ENCODE measurements around the gene CSTA.

The CSTA gene

GRCh38 chr3:122301063-122301462, 24.0 kb upstream of the CSTA start:
- TF ChIP-seq SPI1 (IDR thresholded peaks at IDR 0.05; ENCODE audit: low read depth, low read length) (peak; percentile 94), POLR2A (IDR thresholded peaks at IDR 0.05; ENCODE audit: low read depth, low read length) (no peak)
- DNase-seq (ENCODE audit: insufficient read length, low spot score): no peak
- peak; percentile 88 for FAIRE-seq

- FAIRE-seq (peak; percentile 83), DNase-seq (ENCODE audit: insufficient read length, low spot score) (no peak)
- TF ChIP-seq TAF1 (IDR thresholded peaks at IDR 0.05; ENCODE audit: low read depth, low read length) (no peak), SPI1 (IDR thresholded peaks at IDR 0.05; ENCODE audit: low read depth, low read length) (no peak), POU2F2 (IDR thresholded peaks at IDR 0.05; ENCODE audit: low read depth, low read length) (no peak), POLR2A (IDR thresholded peaks at IDR 0.05; ENCODE audit: low read depth, low read length) (no peak), POLR2AphosphoS5 (IDR thresholded peaks at IDR 0.05; ENCODE audit: low read depth, low read length) (no peak), PAX5 (IDR thresholded peaks at IDR 0.05; ENCODE audit: insufficient read depth, low read length, severe bottlenecking) (no peak)
Observed at GRCh38 chr3:122305818-122306621, 19.0 kb upstream of the CSTA start.

- DNase-seq (ENCODE audit: insufficient read length, low spot score) (no peak), FAIRE-seq (no peak)
- TF ChIP-seq POLR2A (IDR thresholded peaks at IDR 0.05; ENCODE audit: low read depth, low read length) (no peak), POU2F2 (IDR thresholded peaks at IDR 0.05; ENCODE audit: low read depth, low read length) (no peak), SPI1 (IDR thresholded peaks at IDR 0.05; ENCODE audit: low read depth, low read length) (no peak)
Observed at GRCh38 chr3:122306622-122306953, 18.5 kb upstream of the CSTA start.

GRCh38 chr3:122307094-122307687, 17.9 kb upstream of the CSTA start:
- FAIRE-seq (peak; percentile 80), DNase-seq (ENCODE audit: insufficient read length, low spot score) (no peak)
- TF ChIP-seq SPI1 (IDR thresholded peaks at IDR 0.05; ENCODE audit: low read depth, low read length): peak; percentile 45
- no peak for TF ChIP-seq POLR2AphosphoS5 (IDR thresholded peaks at IDR 0.05; ENCODE audit: low read depth, low read length)

- TF ChIP-seq SPI1 (IDR thresholded peaks at IDR 0.05; ENCODE audit: low read depth, low read length): peak; percentile 40; the same call in 1 of the 2 replicates
- no peak for TF ChIP-seq POLR2AphosphoS5 (IDR thresholded peaks at IDR 0.05; ENCODE audit: low read depth, low read length)
- FAIRE-seq: no peak
- no peak for DNase-seq (ENCODE audit: insufficient read length, low spot score)
Observed at GRCh38 chr3:122307976-122308375, 17.1 kb upstream of the CSTA start.

GRCh38 chr3:122310361-122310760, 14.7 kb upstream of the CSTA start:
- no peak for TF ChIP-seq POLR2AphosphoS5 (IDR thresholded peaks at IDR 0.05; ENCODE audit: low read depth, low read length)
- TF ChIP-seq POU2F2 (IDR thresholded peaks at IDR 0.05; ENCODE audit: low read depth, low read length): no peak
- no peak for TF ChIP-seq TAF1 (IDR thresholded peaks at IDR 0.05; ENCODE audit: low read depth, low read length)
- no peak for TF ChIP-seq PAX5 (IDR thresholded peaks at IDR 0.05; ENCODE audit: insufficient read depth, low read length, severe bottlenecking)
- no peak for TF ChIP-seq POLR2A (IDR thresholded peaks at IDR 0.05; ENCODE audit: low read depth, low read length)
- no peak for TF ChIP-seq SPI1 (IDR thresholded peaks at IDR 0.05; ENCODE audit: low read depth, low read length)
- FAIRE-seq: no peak
- no peak for DNase-seq (ENCODE audit: insufficient read length, low spot score)

GRCh38 chr3:122312826-122313225, 12.2 kb upstream of the CSTA start:
- no peak for FAIRE-seq
- DNase-seq (ENCODE audit: insufficient read length, low spot score): no peak
- TF ChIP-seq PAX5 (IDR thresholded peaks at IDR 0.05; ENCODE audit: insufficient read depth, low read length, severe bottlenecking) (no peak), POLR2AphosphoS5 (IDR thresholded peaks at IDR 0.05; ENCODE audit: low read depth, low read length) (no peak), SPI1 (IDR thresholded peaks at IDR 0.05; ENCODE audit: low read depth, low read length) (no peak), POLR2A (IDR thresholded peaks at IDR 0.05; ENCODE audit: low read depth, low read length) (no peak), POU2F2 (IDR thresholded peaks at IDR 0.05; ENCODE audit: low read depth, low read length) (no peak), TAF1 (IDR thresholded peaks at IDR 0.05; ENCODE audit: low read depth, low read length) (no peak)

GRCh38 chr3:122313281-122313680, 11.8 kb upstream of the CSTA start:
- no peak for DNase-seq (ENCODE audit: insufficient read length, low spot score)
- FAIRE-seq: no peak
- TF ChIP-seq POLR2AphosphoS5 (IDR thresholded peaks at IDR 0.05; ENCODE audit: low read depth, low read length) (no peak), PAX5 (IDR thresholded peaks at IDR 0.05; ENCODE audit: insufficient read depth, low read length, severe bottlenecking) (no peak), POU2F2 (IDR thresholded peaks at IDR 0.05; ENCODE audit: low read depth, low read length) (no peak), POLR2A (IDR thresholded peaks at IDR 0.05; ENCODE audit: low read depth, low read length) (no peak), TAF1 (IDR thresholded peaks at IDR 0.05; ENCODE audit: low read depth, low read length) (no peak), SPI1 (IDR thresholded peaks at IDR 0.05; ENCODE audit: low read depth, low read length) (no peak)

GRCh38 chr3:122314228-122314876, 10.7 kb upstream of the CSTA start:
- FAIRE-seq: no peak

GRCh38 chr3:122315619-122316018, 9.4 kb upstream of the CSTA start:
- no peak for FAIRE-seq
- no peak for TF ChIP-seq PAX5 (IDR thresholded peaks at IDR 0.05; ENCODE audit: insufficient read depth, low read length, severe bottlenecking)
- no peak for TF ChIP-seq TAF1 (IDR thresholded peaks at IDR 0.05; ENCODE audit: low read depth, low read length)
- TF ChIP-seq POLR2A (IDR thresholded peaks at IDR 0.05; ENCODE audit: low read depth, low read length): no peak
- no peak for TF ChIP-seq POLR2AphosphoS5 (IDR thresholded peaks at IDR 0.05; ENCODE audit: low read depth, low read length)
- TF ChIP-seq POU2F2 (IDR thresholded peaks at IDR 0.05; ENCODE audit: low read depth, low read length): no peak
- no peak for TF ChIP-seq SPI1 (IDR thresholded peaks at IDR 0.05; ENCODE audit: low read depth, low read length)
- DNase-seq (ENCODE audit: insufficient read length, low spot score): no peak

More at GRCh38 chr3:122314228-122314876, 10.7 kb upstream of the CSTA start:
- no peak for TF ChIP-seq POLR2AphosphoS5 (IDR thresholded peaks at IDR 0.05; ENCODE audit: low read depth, low read length)
- no peak for TF ChIP-seq POU2F2 (IDR thresholded peaks at IDR 0.05; ENCODE audit: low read depth, low read length)
- TF ChIP-seq SPI1 (IDR thresholded peaks at IDR 0.05; ENCODE audit: low read depth, low read length): no peak
- DNase-seq (ENCODE audit: insufficient read length, low spot score): no peak

Measured in GM12891 (cell line).